ENCODE data around the gene BEST4. TPM values are rescaled to one million over a fixed set of nuclear protein-coding genes. Genes with fewer than 3 reads are reported as not detected.

Gene BEST4
- total and polyA plus RNA-seq, 2 of the 8 experiments (the other 6 are each of a cell fraction or from before 2014, with no cell fraction given), result 0.76 to 1.4 TPM

GRCh38 chr1:44828841-44829440 lies 41.0 kb upstream of the BEST4 start:
- no peak overlapping the region for H2BK12ac ChIP-seq (ENCODE audit: low read depth, low read length)
- H3K18ac ChIP-seq (ENCODE audit: extremely low read depth, low read length), result no peak overlapping the region
- no peaks in the 10 kb centered on the region for H4K20me1 ChIP-seq (replicated peaks in 1 of 2; ENCODE audit: control insufficient read depth in 1 of 2, insufficient read depth in 2 of 2, low read length in 2 of 2)
- no peak overlapping the region for H3K4ac ChIP-seq (replicated peaks; ENCODE audit: insufficient read length, low read depth, low read length)
- no peak overlapping the region for H4K91ac ChIP-seq (replicated peaks; ENCODE audit: insufficient read length, low read length)
- no peak overlapping the region for H3K27ac ChIP-seq (ENCODE audit: low read depth, low read length)
- H2BK15ac ChIP-seq (ENCODE audit: low read length), result 0 out of 2 replicates have a peak overlapping the region, but pooled peaks have one; percentile 40
- CTCF ChIA-PET (ENCODE audit: partially characterized antibody), result interaction anchor here (0.5 to 5.9 kb wide), 10 partner anchors 7 to 1715 kb away, joined by 3 to 36 read pairs (median 4); partner anchors contain the start of genes BEST4, BTBD19, HECTD3 and PTCH2
- POLR2A ChIA-PET (ENCODE audit: partially characterized antibody), result interaction anchor here (0.8 to 7.7 kb wide), 8 partner anchors 9 to 183 kb away, joined by 3 to 128 read pairs (median 6); partner anchors contain the start of genes BTBD19, HECTD3, PTCH2 and RPS8
- H3K4me2 ChIP-seq (ENCODE audit: insufficient read depth in 1 of 2, low read depth in 2 of 2, low read length in 2 of 2), result no peak overlapping the region
- H3K23ac ChIP-seq (ENCODE audit: insufficient read length), result no peak overlapping the region
- H3K9me3 ChIP-seq (ENCODE audit: insufficient read depth in 2 of 2, low read depth in 1 of 2, low read length in 1 of 2), result no peaks in the 10 kb centered on the region
- H2BK20ac ChIP-seq (ENCODE audit: low read length), result no peak overlapping the region
- H3K4me3 ChIP-seq (ENCODE audit: extremely low read depth in 1 of 4, insufficient read depth in 2 of 4, low read depth in 3 of 4, low read length in 4 of 4), result no peak overlapping the region
- H3K36me3 ChIP-seq (ENCODE audit: control insufficient read depth in 2 of 4, insufficient read depth in 4 of 4, low read length in 3 of 4), result no peaks in the 10 kb centered on the region
- H2AFZ ChIP-seq (ENCODE audit: low read length), result no peak overlapping the region
- H3K14ac ChIP-seq (ENCODE audit: insufficient read length), result no peak overlapping the region
- no peaks in the 10 kb centered on the region for H3K27me3 ChIP-seq (replicated peaks in 1 of 4; ENCODE audit: control insufficient read depth in 3 of 4, extremely low read depth in 1 of 4, insufficient read depth in 3 of 4, low read length in 3 of 4)
- DNase-seq (ENCODE audit: low read depth in 1 of 2, low spot score in 2 of 2) (no peak), FAIRE-seq (no peak)
- H2BK5ac ChIP-seq (ENCODE audit: low read depth, low read length), result peak overlapping the region; percentile 22; the same call in 1 of the 2 replicates
- no peaks in the 10 kb centered on the region for H3K79me1 ChIP-seq (ENCODE audit: low read depth, low read length)
- H3K23me2 ChIP-seq (ENCODE audit: low read depth, low read length), result no peaks in the 10 kb centered on the region
- H2AK5ac ChIP-seq (ENCODE audit: low read depth, low read length), result no peak overlapping the region
- no peak overlapping the region for H2BK120ac ChIP-seq (replicated peaks; ENCODE audit: low read depth, low read length)
- no peaks in the 10 kb centered on the region for H3K79me2 ChIP-seq (ENCODE audit: control insufficient read depth in 1 of 2, insufficient read depth in 2 of 2, low read length in 2 of 2)
- WGBS, 2 experiments (ENCODE audit: extremely low coverage in 1 of 2, insufficient coverage in 1 of 2, insufficient read length in 1 of 2, insufficient replicate concordance in 2 of 2, low coverage in 1 of 2, low lambda C conversion rate in 2 of 2, missing lambda C conversion rate in 1 of 2), result 95% methylated on average over 15 of the region's 15 CpGs; no CpG with 5 or more reads in 1 of the 2 experiments
- peaks cover 0 to 12% (median 4%) of the 10 kb centered on the region in 4 experiments; a peak in 6 of 7 replicates for H3K4me1 ChIP-seq (replicated peaks in 1 of 4; ENCODE audit: control insufficient read depth in 3 of 4, insufficient read depth in 4 of 4, low read length in 3 of 4)
- H3K56ac ChIP-seq (replicated peaks; ENCODE audit: insufficient read length, low read depth, low read length), result no peak overlapping the region
- H3K9ac ChIP-seq (replicated peaks in 1 of 4; ENCODE audit: extremely low read depth in 1 of 4, low read depth in 3 of 4, low read length in 3 of 4), result no peak overlapping the region; a peak in 1 of 7 replicates
- peak overlapping the region; percentile 80; the same call in 1 of the 2 replicates for H4K8ac ChIP-seq (ENCODE audit: extremely low read depth, insufficient read depth, low read length)
- no peak overlapping the region for H4K5ac ChIP-seq (ENCODE audit: insufficient read length, low read depth, low read length)
- no peak for TF ChIP-seq SUZ12 (IDR thresholded peaks at IDR 0.05; ENCODE audit: low read length)
- no peak for TF ChIP-seq HDAC2 (IDR thresholded peaks at IDR 0.05; ENCODE audit: borderline replicate concordance in 1 of 2, low read depth in 2 of 2, low read length in 2 of 2)
- TF ChIP-seq YY1 (IDR thresholded peaks at IDR 0.05; ENCODE audit: low read depth, low read length), result no peak
- no peak for TF ChIP-seq BCL11A (IDR thresholded peaks at IDR 0.05; ENCODE audit: low read depth in 2 of 2, low read length in 2 of 2)
- TF ChIP-seq SP2 (IDR thresholded peaks at IDR 0.05; ENCODE audit: low read length), result no peak
- TF ChIP-seq RXRA (IDR thresholded peaks at IDR 0.05; ENCODE audit: insufficient read depth, low read depth, low read length), result no peak
- no peak for TF ChIP-seq CHD2 (IDR thresholded peaks at IDR 0.05; ENCODE audit: low read length)
- TF ChIP-seq ATF3 (IDR thresholded peaks at IDR 0.05; ENCODE audit: insufficient read depth, low read depth, low read length), result no peak
- TF ChIP-seq SIX5 (IDR thresholded peaks at IDR 0.05; ENCODE audit: low read depth, low read length), result no peak
- TF ChIP-seq NANOG (IDR thresholded peaks at IDR 0.05; ENCODE audit: insufficient read depth, low read depth, low read length, poor library complexity, severe bottlenecking), result no peak
- no peak for TF ChIP-seq KDM4A (IDR thresholded peaks at IDR 0.05; ENCODE audit: low read depth, low read length, severe bottlenecking)
- no peak for TF ChIP-seq FOSL1 (IDR thresholded peaks at IDR 0.05; ENCODE audit: insufficient read depth, low read depth, low read length)
